GM19035 (cell line): ENCODE results near the gene RNASET2.

Experiments used
- ATAC-seq: cut with Tn5 transposase; IDR thresholded peaks from one replicate; pipeline ENCODE4 v1.9.1; 2021; ENCODE audit not compliant: unreplicated experiment

The RNASET2 gene, protein sequence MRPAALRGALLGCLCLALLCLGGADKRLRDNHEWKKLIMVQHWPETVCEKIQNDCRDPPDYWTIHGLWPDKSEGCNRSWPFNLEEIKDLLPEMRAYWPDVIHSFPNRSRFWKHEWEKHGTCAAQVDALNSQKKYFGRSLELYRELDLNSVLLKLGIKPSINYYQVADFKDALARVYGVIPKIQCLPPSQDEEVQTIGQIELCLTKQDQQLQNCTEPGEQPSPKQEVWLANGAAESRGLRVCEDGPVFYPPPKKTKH

DNA sequence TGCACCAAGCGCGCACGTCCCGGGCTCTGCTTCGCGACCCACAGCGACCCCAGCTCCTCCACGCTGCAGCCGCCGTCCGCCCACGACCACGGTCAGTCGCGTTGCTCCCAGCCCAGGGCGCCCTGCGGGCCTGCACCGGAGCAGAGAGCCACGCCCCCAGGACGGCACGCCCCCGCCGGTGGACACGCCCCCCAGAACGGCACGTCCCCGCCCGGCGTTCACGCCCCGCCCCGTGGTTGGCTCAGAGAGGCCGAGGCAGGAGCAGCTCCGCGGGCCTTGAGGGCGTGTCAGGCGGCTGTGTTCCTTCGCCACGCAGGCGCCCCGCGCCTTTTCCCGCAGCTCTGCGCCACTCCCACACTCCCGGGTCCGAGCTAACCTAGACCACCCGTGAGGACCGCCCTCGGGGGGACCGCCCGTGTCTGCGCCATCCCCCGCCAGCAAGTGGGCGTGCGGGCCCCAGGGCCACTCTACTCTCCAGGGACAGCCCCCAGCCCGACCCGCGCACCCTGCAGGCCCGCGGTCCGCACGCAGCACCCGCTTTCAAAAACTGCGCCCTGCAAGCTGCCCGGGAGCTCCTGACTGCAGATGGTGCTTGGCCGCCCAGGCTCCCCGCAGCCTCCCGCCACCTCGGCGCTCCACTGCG is at the start of gene RNASET2:
Gene RNASET2 (minus strand): TSS at position 107 of the 643 bp plus-strand sequence. CDS start 368 bp downstream, outside the sequence.
- peak; percentile 70 for ATAC-seq

DNA sequence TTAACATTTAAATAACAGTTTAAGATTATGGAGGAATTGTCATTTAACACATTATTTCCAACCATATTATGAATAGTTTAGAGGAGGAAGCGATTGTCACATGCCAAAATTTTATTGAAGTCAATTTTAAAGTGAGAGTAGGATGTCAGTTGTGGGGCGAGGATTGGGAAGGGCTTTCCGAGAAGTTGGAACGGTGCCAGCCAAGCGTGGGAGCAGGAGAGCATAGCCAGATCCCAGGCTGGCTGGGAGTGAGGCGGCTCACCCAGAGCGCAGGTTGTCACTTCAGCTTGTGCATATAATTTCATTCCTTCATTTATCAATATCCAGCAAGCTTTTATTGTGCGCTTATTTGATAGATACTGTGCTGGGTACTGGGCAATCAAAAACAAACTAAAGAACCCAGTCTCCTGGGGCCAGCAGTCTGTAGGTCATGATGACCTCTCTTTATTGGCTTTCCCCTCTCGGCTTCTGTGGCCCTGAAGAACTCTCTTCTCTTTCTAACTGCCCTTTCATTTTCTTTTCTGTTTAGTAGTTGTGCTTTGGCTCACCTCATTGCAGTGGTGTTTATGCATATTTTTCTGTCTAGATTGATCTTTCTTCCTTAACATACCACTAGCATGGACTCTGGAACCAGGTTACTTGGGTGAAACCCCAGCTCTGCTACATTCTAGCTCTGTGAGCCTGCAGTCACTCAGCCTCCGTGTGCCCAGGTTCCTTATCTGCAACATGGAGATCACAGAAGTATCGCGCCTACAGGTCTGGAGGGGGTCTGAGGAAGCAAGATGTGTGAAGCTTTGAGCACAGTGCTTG is 49.2 kb upstream of the RNASET2 start:
- ATAC-seq = no peak

DNA sequence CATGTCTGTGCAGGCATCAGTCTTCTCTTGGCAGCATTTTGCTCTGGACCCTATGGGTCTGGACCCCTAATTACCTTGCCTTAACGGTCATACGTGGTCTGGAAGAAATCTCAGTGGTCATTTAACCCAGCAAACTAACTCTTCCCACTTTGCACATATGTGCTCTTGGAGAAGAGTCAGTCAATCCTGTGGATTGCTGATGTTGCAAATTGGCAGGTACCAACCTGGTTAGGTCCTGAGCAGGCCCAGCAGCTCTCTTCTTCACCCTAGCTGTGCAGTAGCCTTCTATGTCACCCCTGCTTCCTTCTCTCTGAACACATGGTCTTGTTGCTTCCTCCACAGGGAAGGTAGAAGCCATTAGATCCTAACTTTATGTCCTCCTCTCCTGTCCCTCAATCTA is 44.4 kb upstream of the RNASET2 start:
- ATAC-seq = no peak

DNA sequence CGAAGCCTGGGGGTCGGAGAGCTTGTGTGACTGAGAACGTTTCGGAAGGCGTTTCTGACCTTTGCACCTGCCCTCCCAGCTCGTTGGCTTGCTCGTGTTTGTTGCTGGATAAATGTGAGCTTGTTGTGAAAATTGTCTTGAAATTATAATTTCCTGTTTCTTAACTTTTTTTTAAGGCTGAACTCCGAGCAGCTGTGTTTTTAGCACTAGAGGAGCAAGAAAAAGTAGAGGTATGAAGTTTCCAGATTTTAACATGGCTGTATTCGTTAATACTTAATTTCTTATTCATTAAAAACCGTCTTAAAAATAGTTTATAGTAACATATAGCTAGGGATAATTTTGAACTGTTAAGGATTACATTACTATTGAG is 43.5 kb upstream of the RNASET2 start:
- ATAC-seq = no peak

DNA sequence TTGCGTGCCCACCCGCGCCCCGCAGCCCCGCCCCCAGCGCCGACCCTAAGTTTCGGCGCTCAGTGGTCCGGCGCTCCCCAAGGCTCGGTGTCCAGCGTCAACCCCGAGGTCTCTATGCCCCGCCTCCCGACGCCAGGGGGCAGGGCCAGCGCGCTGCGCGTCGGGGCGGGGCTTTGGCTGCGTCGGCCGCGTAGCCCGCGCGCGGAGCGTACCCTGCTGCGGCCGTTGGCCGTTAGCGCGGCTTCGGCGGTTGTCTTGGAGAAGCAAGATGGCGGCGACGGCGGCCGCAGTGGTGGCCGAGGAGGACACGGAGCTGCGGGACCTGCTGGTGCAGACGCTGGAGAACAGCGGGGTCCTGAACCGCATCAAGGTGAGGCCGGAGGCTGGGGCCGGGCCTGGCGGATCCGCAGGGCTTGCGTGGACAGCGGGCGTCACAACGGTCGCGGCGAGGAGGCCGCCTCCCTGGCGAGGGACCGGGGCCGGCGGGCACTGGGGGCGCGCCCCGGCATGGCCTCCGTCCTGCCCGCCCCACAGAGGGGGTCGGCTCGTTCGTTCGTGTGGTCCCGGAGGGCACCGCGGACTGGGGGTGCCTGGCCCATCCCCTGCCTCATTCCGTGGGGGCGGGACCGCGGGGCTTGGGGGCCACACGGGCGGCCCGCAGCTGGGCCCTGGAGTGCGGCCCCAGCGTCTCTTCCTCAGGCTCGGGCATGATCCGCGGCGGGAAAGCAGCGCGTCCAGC is 43.0 kb upstream of the RNASET2 start, which contains the start of gene CEP43:
Gene CEP43 (plus strand): TSS at position 253 of the 739 bp plus-strand sequence. CDS start 16 bp downstream, at position 269.
- peak; percentile 89 for ATAC-seq

DNA sequence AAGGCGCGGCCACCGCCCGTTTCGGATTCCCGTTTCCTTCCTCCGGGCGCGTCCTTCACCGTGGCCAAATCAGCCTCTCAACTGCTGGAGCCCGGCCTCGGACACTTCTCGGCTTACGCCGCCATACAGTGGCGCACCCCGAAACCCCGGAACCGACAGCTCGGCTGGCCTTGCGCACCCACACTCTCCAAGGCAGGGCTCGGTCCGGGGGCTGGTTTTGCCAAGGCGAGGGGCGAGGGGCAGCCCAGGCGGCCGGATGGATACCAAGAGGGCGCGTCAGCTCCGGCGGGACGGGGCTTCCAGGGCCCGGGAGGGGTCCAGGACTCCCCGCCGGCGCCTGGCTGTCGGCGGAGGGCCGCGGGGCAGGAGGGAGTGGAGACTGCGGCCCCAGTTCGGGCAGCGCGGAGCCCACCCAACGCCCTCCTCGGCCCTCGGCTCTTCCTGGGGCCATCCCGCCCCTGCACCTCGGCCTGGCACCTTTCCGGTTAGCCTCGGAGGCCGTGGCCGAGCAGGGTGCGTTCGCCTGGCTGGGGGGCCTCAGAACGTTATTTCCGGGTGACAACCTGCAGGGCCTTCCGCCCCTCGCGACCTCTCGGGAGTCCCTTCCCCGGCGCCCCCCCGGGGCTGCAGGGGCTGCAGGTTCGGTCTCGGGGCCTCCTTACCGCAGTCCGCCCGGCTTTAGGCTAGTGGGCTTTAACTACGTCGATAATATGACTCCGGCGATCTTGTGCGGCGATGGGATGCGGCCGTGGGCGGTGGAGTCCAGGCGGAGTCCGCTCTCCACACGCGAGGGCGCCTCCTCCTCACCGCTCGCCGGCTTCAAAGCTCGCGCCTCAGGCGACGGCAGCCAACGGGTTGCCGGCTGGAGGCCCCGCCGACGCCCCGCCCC is 42.1 kb upstream of the RNASET2 start:
- peak; percentile 18 for ATAC-seq

DNA sequence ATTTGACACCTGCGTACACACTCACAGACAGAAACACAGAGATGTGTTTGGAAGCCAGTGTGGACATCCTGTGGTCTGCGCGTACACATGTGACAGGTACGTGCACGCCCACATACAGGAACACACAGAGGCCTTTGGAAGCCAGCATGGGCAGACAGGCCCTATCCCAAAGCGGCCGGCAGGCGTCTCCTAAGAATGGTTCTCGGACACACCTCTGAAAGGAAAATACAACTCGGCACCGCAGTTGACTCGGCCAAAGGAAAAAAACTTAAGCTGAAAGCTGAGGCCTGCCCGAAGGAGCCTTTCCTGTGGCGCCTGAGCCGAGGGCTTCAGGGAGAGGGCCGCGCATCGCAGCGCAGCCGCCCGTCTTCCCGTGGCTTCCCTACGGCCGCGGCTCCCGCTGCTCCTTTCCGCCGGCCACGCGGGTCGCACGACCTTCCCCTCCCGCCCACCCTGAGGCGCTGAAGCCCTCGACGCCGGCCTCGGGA is 41.5 kb upstream of the RNASET2 start:
- peak; percentile 21 for ATAC-seq

DNA sequence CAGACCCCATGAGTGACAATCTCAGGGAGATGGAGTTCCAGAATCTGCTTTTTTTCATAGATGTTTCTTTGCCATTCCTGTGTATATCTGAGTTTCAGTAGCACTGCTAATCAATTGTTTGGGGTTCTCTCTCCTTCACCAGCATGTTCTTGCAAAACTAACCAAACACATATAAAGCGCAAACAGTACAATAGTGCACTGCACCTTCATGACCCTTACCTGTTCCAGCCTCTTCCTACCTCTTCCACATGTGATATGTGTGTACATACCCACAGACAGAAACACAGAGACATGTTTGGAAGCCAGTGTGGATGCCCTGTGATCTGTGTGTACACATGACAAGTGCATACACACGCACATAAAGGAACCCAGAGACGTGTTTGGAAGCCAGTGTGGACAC is 41.0 kb upstream of the RNASET2 start:
- ATAC-seq = no peak

DNA sequence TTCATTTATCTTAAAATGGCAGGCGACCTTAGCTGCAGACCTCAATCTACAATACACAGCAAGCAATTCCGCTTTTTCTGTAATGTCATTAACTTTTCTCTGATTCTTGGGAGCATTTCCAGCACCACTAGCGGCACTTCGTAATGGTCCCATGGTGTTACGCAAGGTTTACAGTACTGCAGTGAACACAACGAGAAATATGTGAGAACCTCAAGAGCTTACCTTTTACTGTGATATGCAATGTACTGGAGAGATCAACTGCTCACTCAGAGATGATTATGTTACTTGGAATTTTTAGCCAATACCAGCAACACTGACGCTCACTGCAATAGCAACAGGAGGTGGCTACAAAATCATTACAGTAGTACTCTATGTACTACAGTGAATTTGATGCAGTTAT is 40.1 kb upstream of the RNASET2 start:
- no peak for ATAC-seq

DNA sequence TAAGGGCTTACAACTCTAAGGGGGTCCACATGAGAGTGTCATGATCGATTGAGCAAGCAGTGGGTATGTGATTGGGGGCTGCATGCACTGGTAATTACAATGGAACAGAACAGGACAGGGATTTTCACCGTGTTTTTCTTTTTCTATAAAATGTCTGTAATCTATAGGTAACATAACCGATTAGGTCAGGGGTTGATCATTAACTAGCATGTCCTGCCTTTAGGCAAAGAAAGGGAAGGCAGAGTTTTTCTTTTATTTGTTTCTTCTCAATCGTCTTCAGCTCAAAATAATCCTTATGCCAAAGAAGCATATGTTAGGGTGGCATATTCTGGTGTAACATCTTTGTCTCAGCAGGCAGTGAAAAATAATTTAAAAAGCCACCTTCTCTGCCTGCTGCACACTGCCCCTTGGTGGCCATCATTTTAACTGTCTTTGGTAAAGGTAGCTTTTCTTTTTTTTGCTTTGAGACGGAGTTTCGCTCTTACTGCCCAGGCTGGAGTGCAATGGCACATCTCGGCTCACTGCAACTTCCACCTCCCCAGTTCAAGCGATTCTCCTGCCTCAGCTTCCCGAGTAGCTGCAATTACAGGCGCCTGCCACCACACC is 33.2 kb upstream of the RNASET2 start:
- peak; percentile 69 for ATAC-seq

DNA sequence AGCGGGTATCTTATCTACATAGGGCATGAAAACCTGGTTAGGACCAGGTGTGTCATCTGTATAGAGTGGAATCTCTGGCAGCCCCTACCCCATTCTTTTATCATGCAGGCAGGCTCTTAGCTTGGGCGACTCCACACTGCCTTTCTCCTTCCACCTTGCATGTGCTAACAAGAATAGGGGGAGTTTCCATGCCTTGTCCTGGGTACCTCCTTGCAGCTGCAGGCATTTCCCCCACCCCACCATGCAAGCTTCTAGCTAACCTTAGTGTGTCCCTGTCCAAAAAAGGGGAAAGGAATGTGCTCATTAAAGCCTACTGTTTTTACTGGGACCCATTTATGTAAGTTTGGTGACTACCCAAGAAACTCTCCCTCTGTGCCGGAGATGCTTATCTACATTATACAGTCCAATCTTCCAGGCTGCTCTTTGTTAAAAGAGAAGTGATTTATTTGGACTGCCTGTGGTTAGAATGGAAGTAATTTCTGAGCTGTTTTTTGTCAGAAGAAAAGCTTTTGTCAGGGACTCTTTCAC is 32.4 kb upstream of the RNASET2 start:
- ATAC-seq = no peak

DNA sequence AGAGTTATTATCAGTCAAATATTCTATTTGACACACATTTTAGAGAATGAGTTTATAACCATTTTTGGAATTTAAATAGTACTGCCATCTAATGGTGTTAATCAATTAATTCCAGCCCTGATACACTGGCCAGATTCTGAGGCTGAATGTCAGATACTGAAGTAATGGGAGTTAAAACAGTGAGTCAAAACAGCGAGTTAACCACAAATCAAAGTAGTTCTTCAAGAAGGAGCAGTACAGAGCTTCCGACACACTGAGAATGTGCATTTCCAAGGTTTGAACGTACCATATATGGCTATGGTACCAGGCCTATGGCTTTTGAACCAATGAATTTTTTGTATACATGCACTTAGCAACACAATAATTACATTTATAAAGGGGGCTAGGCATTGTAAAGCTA is 31.6 kb upstream of the RNASET2 start:
- no peak for ATAC-seq

DNA sequence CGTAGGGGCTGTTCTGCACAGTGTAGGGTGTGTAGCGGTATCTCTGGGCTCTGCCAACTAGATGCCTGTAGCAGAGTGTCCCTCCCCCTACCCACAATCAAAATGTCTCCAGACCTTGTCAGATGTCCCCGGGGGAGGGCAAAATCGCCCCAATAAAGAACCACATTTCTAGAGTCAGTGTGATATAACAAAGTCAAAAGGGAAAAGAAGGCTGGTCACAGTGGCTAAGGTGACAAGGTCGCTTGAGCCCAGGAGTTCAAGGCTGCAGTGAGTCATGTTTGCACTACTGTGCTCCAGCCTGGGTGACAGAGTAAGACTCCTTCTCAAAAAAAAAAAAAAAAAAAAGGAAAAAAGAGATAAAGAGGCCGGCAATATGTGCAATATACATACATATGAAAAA is 31.1 kb upstream of the RNASET2 start:
- no peak for ATAC-seq

DNA sequence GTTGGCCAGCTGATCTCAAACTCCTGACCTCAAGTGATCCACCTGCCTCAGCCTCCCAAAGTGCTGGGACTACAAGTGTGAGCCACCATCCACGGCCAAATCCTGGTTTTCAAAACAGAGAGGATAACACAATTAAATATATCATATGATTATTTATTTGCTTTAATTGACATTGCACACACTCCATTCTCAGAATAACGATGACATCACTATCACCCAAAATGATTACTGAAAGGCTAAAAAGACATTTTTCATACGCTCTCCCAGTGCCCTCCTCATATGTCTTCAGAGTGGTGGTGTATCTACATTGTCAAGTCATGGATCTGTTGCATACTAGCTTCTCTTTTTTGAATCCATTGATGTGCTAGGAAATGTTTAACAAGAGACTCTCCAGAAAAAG is 24.4 kb upstream of the RNASET2 start:
- no peak for ATAC-seq

DNA sequence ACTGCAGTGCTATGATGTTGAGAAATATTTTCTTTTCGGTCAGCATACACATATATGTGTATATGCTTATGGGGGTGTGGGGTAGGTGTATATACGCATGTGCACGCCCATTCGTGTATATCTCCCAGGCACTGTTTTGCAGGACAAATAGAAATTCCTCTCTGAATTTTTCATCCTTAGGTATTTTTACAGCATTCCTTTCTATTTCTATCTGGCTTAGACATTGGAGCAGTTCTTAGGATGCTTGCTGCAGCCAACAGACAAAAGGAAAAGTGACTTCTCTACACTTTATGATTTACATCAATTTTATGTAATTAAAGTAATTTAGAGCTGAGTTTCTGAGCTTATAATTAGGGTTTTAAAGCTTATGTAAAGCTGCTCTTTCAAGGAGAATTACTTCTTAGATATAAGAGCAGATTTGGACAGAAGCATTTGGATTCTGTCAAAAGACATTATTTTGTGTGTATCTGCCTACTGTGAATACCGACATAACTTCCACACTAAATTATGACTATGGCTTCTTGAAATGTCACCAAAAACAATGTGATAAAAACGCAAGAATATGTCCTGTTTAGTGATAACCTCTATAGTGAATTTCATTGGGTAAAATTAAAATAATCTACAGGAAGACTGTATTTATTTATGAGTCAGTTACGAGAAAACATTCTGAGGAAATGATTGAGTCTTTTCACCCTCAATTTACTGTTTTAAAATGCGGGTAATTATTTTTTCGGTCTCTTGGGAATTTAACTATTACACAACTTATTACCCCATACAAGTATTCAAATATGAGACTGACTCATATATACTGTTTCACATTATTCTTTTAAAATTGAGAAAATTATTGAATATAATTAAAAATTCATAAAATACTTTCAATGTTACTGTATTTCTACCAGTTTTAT is 21.5 kb upstream of the RNASET2 start:
- ATAC-seq = no peak

DNA sequence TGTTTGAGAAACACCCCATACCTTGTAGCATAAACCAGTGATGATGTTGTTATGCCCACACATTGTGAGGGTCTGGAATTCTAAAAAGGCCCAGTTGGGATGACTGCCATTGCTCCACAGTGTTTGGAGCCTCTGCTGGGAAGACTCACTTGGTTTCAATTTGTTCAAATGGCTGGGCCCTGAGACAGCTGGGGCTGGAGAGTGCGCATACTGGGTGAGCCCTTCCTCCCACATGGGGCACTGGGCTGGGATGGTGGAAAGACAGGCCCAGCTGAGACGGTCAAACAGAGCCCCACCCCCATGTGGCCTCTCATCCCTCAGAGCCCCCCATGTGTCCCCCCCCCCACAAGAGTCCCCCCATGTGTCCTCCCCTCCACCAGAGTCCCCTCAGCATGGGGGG is 20.3 kb upstream of the RNASET2 start:
- no peak for ATAC-seq

DNA sequence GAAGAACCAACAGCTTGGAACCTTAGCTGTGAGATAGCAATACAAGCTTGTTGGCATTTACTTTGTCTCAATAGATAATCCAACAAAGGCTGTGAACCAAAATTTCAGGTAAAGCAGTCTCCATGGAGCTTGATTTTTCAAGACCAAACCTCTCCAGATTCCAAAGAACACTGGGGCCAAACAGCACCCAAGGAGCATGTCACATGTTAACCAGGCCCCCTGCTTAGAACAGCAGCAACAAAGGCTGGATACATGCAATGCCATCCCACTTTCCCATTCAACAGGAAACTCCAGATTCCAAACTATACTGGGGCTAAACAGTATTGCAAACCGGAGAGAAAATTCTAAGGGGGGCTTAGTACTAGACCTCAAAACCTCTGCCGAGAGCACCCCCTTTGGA is 15.8 kb upstream of the RNASET2 start:
- ATAC-seq = no peak

DNA sequence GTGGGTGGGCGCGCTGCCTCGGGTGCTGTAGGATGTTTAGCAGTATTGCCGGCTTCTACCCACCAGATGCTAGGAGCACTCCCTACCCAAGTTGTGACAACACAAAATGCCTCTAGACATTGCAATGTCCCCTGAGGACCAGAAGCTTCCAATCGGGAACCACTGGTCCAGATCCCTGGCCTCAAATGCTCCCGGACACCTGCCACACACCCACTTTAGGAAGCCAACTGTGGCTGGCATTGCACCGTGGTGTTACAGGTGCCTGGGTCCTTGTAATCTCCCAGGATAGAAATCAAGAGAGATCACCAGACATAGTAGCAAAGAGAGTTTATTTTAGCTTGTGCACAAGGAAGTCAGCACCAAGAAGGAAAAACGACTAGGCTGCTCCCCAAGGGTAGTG is 14.9 kb upstream of the RNASET2 start:
- no peak for ATAC-seq
